ENCODE measurements around the gene TNC.

- TF ChIP-seq SMC3 (IDR thresholded peaks at IDR 0.05; ENCODE audit: low read depth, low read length) (no peak), USF2 (IDR thresholded peaks at IDR 0.05; ENCODE audit: borderline replicate concordance, low read depth, low read length) (no peak), TCF12 (IDR thresholded peaks at IDR 0.05) (no peak), FOSL2 (IDR thresholded peaks at IDR 0.05; ENCODE audit: borderline replicate concordance, low read depth) (no peak), CTCF (IDR thresholded peaks at IDR 0.05) (no peak), TAF1 (IDR thresholded peaks at IDR 0.05; ENCODE audit: borderline replicate concordance, low read depth, low read length) (no peak), REST (IDR thresholded peaks at IDR 0.05; ENCODE audit: low read depth, low read length) (no peak)
Measured at GRCh38 chr9:114981063-114981462, 136.9 kb downstream of the TNC start.

All from SK-N-SH (cell line).